GM19452 (cell line): Measurements from ENCODE around the gene A3GALT2.

Experiments used
- ATAC-seq: cut with Tn5 transposase; IDR thresholded peaks from one replicate; pipeline ENCODE4 v1.9.1; 2021; ENCODE audit not compliant: unreplicated experiment

Gene A3GALT2

DNA sequence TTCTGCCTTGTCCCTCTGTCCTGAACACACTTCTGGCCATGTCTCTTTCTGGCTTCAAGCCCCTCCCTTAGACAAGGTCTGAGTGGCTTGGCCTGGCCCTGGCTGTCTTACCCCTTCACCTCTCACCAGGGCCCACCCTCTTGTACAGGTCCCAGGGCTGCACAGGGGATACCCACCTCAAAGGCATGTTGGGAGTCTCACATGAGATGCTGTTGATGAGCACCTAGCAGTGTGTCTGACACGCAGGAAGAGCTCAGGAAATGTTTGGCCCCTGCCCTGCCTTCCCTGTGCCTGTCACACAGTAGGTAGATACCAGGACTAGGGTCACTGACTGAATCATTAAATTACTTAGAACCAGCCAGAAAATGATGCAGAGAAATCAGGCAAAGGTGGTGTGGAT is 48.0 kb downstream of the A3GALT2 start:
- ATAC-seq = no peak

DNA sequence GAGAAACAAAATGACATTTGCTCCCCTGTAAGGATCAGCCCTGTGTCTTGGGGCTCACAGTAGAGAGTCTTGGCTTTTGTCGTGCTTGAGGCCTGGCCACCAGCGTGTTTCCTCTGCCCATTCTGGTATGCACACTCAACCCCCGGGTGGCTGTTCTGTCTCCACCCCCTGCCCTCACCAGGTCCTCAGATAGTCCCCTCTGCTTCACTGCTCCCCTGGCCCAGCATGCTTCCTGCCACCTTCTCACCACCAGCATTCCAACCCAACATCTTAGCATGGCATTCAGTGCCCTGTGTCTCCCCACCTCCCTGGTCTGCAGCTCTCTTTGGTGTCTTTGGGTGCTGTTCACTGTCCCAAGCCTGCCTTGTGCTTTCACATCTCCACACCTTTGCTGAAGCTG is 48.4 kb downstream of the A3GALT2 start:
- ATAC-seq = no peak

DNA sequence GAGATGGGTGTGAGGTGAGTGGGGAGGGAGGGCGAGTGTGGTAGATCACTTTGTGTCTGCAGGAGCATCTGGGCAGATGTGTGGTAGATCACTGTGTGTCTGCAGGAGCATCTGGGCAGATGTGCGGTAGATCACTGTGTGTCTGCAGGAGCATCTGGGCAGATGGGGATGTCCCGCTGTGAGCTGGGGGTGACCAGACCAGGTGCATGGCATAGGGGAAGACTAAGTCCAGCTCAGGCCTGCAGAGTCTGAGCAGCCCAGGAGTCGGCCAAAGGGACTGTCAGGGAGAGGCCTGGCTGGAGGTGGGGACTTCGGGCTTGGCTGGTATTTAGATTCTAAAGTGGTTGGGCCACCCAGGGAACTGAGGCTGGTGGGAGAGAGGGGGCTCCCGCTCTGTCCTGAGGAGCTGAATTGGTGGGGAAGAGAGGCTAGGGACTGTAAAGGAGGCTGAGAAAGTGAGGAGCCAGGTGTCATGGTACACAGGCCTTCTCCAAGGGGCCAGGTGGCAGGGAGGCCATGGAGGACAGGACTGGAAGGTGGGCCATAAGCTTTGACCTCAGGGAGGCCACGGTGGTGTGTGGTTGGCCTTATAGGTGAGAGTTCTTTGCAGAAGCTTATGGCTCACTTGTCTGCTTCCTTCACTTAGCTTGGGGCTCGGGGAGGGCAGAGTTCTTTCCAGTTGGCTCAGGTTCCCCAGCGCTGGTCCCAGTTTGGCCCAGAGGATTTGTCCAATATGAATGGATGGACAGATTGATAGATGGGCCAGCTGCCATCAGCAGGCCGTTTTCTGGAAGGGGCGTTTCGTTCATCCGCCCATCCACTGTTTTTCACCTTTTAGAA is 49.0 kb downstream of the A3GALT2 start:
- no peak for ATAC-seq

DNA sequence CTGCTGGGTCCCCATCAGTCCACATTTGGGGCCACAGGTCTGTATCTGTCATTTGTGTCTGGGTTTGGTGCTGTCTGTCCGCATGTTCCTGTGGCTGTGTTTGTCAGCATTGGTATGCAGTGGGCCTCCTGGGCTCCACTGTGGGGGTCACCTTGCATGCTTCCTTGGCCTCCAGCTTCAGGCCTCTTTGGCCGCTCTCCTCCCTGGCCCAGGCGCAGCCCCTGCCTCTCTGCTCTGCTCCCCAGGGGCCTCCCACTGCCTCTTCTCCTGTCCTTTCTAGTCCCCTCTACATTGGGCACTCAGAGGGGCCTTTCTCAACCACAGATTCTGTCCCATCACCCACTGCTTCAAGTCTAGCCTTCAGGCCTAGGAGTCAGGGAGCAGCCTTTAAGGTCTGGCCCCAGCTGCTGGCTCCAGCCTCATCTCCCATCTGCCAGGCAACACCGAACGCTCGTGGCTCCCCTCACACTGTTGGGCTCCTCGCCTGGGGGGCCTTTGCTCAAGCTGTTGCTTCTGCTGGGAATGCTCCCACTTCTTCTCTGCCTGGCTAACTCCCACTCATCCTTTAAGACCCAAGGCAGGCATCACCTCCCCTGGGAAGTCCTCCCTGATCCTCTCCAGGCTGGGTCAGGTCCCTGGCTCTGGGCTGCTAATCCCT is 50.0 kb downstream of the A3GALT2 start:
- ATAC-seq = no peak

DNA sequence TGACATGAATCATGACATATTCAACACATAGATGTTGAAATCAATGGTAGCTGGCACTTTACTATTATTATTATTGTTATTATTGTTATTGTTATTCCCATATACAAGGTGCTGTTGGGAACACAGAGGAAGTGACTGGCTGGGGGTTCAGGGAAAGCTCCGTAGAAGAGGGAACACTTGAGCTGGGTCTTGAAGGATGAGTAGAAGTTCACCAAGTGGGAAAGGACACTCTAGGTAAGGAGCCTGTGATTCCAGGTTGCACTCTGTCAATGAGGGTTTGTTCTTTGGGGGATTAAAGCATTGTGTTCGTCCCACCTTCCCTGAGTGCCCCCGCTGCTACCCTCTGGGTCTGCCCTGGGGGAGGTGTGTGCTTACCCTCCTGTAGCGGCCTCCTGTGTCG is 50.5 kb downstream of the A3GALT2 start:
- ATAC-seq = no peak

DNA sequence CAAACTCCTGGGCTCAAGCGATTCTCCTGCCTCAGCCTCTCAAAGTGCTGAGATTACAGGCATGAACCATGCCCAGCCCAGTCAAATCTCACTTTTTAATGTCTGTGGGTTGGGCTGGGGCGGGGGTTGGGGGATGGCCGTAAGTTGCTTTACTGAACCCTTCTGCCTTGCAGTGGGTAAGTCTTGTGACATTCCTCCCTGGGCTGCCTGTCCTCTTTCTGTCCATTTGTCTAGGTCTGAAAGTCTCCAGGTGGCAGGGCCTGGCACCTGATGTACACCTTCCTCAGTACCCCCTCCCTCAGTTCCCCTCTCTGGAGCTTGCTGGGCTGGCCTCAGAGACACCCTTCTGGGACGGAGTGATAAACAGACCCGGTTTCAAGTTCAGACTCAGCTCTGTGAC is 51.3 kb downstream of the A3GALT2 start:
- ATAC-seq = no peak

DNA sequence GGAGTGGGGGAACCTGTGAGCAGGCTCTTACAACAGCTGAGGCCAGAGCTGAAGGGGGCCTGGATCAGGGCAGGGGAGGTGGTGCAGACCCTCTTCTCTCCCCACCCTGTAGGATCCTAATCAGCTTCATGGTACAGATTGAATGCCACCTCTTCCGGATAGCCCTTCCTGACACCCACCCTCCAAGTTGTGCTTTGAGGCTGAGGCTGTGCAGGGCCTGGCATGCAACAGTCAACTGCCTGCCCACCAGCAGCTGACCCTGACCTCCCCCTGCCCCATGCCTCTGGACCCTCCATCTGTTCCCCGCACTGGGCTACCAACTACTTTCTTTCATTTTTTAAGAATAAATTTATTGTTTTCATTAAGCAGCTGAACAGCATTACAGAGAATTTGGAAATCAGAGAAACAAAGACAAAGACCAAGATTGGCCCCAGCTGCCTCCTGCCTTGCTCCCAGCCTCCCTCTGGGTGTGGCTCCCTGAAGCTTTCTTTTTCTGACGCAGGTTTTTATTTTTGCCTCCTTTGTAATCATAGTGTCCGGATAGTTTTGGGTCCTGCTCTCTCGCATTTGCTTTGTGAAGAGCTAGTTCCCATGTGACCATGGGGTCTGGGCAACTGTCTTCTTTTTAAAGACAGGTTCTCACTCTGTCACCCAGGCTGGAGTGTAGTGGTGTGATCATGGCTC is 51.8 kb downstream of the A3GALT2 start:
- ATAC-seq = no peak

DNA sequence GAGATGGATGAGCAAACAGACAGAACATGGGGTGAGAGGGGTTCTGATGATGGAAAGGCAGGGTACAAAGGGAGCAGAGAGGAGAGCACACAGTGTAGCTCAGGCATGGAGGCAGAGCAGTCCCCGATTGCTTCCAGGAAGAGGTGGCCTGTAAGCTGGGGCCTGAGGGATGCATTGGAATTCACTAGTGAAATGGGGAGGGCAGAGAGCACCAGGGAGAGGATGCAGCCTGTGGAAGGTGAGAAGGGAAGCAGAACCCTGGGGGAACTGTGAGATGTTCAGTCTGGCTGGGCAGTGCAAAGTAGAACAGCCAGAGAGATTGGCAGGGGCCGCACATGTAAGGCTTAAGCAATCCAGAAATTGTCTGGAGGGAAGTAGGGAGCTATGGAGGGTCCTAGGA is 52.4 kb downstream of the A3GALT2 start:
- ATAC-seq = no peak

DNA sequence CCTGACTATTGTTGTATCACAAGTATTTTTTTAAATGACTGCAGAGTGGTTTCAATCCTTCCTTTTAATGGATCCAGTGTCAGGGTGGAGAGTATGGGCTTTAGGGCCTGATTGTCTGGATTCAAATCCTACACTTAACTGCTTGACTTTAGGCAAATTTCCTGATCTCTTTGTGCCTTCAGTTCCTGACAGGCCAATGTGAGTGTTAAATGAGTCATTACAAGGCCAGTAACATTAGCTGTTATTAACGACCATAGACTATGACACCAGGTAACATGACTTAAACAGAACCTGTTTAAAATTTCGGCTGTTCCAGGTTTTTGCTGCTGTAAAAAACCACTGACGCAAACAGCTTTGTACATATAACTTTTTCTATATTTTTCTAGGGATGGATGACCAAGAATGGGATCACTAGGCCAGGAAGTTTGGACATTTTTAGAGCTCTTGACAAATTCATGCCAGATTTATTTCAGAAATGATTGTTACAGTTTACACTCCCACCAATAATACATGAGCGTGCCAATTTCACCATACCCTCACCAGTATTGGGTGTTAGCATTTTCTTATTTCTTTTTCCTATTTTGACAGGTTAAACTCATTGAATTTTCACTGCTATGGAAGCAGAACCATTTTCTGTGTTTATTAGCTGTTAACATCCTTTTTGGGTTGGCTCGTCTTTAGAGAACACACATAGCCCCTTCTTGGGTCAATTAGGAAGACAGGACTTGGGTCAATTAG is 53.3 kb downstream of the A3GALT2 start:
- ATAC-seq = no peak

DNA sequence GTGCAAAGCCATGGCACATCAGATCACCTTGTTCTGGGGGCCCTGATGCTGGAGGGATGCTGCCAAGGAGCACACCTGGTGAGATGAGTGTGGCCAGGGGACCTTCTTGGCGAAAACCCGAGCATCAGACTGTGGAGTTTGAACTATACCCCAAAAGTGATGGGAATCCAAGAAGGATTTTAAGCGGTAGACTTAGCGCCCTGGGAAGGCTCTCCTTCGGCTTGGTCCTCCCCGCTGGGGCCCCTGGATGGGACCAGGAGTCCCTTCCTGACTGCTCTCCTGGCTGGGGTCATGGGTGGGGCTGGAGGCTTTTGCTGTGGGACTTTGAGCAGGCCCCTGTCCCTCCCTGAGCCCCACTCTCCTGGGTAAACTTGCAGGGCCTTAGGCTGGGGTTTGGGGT is 54.1 kb downstream of the A3GALT2 start:
- ATAC-seq = no peak

DNA sequence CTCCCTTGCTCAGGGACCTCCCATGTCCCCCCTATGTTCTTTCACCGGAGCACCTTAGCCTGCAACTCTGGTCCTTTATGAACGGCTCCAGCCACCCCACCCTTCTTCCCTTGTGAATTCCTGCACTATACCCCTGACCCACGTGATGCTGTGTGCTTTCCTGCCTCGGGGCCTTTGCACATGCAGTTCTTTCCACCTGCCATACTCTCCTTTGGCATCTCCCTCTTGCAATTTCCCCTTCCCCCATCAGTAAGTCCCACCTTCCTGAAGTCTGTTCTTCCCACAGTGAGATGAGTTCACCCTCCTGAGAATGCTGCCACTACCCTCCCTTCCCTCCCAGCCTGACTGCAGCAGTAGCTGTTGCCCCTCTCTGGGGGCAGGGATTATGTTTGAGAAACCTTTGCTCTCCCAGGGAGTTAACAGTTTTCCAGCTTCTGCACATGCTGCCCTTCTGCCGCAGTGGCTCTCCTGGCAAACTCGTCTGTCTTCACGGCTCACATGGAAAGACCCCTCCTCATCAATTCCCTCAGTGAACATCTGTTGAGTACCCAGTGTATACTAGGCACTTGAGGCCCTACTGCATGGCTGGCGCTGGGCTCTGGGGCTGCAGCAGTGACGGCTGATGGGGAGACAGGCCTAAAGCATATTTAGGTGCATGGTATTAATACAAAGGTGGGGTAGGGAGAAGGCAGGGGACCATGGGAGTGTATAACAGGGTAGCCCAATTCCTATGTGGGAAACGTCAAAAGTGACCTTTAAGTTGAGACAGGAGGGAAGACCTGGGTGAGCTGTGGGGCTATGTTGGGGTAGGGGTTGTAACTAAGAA is 54.9 kb downstream of the A3GALT2 start:
- no peak for ATAC-seq

DNA sequence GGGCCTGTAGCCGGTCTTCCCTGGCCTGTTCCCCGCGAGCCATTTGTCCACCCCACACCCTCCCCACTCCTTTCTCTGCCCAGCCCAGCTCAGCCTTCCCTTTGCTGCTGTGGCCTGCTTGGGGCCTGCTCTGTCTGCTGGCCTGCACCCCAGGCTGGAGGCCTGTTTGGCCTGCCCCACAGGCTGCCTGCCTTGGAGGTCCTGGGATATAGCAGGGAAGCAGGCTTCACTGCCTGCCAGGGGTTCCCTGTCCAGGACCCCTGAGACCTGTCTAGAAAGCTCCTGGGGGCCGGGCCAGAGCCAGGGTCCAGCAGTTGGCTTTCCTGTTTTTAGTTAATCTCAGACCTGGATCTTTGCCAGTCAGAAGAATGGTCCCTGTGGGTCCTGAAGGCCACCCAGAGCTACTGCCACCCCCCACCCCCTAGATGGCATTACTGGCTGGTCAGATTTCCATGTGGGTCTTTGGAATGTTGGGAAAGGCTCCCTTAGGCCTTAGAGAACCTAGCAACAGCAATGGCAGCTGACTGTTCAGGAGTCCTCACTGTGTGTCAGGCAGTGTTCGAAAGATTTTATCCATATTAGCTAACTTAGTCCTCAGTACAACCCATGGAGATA is 56.9 kb downstream of the A3GALT2 start:
- no peak for ATAC-seq

DNA sequence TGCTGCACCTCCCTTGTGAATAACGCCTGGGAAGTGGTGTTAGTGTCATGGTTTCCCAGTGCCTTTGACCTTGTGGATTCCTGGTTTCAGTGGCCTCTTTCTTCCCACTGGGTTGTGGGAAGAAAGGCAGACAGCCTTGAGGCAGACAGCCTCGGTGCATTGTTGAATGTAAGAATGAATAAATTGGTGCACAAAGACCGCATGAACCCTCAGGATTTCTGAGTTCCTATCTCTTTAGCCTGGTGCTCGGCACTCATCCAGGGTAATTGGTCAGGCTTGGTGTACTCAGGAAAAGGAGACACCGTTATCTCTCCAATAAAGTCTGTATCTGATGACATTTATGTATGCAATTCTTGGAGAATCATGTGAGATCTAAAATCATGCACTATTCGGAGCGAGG is 59.6 kb downstream of the A3GALT2 start:
- ATAC-seq = no peak

DNA sequence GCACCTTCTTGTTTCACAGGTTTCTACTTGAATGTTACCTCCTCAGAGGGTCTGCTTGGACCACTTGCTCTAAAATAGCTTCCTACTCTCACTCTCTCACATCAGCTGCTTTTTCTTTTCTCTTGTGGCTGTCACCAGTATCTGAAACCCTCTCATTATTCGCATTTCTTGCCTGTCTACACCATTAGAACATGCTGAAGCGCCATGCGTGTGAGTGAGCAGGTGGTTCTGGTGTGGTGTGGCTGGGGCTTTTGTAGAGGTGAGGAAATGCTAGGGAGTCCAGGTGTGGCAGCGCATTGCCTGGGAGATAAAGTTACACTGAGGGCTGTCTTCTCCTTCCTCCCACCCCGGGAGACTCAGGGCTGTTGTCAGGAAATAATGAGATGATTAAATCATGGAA is 60.5 kb downstream of the A3GALT2 start:
- no peak for ATAC-seq

DNA sequence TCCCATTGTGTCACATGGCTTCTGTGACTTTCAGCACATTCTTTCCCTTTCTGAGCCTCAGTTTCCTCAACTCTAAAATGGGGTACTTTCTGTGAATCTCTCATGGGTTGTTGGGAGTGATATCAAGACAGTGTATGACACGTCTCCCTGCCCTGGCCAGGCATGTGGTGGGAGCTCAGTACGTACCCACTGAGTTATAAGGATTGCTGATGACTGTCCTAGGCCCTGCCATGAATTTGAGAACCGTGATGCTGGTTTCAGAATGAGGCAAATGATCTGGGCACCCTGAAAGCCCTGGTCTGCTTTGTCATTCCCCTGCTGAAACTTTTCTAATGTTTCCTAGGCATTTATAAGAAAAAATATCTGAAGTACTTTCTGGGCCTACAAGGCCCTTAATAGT is 61.0 kb downstream of the A3GALT2 start:
- ATAC-seq = no peak

DNA sequence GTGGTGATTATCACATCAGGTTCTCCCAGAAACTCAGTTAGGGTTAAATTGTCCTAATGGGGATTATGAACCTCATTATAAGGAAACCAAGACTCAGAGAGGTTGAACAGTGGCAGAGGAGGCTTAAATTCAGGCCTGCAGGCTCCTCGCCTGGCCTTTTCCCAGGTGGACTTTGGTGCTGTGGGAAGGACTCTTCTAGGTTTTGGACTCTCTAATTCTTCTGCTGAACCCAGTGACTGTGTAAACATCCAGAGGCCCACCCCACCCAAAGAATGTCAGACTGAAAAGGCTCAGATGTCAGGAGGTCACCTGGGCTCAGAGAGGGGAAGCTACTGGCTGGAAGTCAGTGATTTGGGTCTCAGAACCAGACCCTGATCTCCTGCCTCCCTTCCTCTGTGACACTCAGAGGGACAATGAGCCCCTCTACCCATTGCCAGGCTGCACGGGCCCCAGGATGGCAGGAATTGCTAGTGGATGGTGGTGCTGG is 62.1 kb downstream of the A3GALT2 start:
- no peak for ATAC-seq

DNA sequence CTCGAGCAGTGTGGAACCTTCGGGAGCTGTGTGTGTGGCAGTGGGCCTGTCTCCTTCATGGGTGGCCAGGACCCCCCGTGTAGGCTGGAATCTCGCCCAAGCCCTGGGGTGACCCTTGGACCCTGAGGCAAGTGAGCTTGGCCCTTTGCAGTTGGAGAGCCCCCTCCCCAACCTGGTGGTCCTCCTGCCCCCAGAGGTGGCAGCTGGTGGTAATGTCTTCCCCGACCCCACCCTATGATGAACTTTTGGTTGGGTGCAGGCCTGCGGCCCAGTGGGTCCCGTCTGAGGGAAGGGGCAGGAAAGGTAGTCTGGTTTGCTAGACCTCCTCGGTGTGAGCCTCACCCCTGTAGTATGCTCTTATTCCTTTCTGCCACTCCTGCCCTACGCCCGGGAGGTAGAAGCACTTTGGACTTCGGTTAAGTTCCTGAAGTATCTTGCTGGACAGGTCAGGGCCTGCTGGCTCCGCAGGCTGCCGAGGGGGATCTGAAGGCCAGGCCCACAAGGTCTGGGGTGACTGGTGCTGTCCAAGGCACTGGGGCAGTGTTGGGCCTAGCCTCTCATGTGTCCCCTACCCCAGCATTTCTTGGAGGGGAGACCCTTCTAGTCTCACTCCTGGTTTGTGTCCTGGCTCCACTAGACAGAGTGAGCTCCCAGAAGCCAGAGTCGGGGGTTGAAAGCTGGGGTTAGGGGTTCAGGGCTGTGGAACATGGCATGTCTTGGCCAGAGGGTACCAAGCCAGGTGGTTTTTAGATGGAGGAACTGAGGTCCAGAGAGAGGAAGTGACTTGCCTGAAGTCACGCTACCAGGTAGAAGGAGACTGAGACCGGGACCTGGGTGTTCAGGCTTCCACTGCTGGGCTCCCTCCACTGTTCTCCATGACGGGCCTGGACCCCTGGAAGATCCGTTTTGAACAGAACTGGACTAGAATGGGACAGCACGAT is 62.9 kb downstream of the A3GALT2 start:
- ATAC-seq = no peak

DNA sequence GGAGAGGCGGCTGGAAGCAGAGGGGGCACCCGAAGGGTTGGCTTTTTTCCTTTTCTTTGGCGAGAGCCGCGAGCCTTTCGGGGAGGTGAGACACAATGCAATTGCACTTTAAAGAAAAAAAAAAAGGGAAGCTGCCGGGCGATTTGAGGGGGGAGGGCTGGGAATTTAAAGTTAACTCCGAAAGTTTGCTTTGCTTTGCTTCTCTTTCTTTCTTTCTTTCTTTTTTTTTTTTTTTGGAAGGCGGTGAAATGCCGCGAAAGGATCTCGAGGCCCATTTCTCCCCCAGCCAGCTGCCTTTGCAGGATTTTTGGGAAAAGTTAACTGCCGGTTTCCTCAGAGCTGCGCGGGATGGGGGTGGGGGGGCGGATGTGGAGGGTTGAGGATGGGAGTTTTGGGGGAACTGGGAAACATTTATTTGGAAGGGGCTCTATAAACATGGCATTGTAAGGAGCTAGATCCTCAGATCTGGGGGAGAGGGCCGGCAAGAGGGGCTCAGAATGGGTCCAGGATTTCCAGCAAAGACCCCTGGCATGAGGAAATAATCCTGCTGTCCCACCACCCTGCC is 63.6 kb downstream of the A3GALT2 start:
- no peak for ATAC-seq
